GM19023 (cell line): ENCODE data around the gene OAT.

Experiments used
- ATAC-seq: cut with Tn5 transposase; IDR thresholded peaks from one replicate; pipeline ENCODE4 v1.9.1; 2021; ENCODE audit warnings: mild to moderate bottlenecking, moderate library complexity; ENCODE audit not compliant: unreplicated experiment

The OAT gene

GRCh38 chr10:124356701-124357560, 61.8 kb downstream of the OAT start:
- ATAC-seq: no peak

- peak; percentile 83 for ATAC-seq
Observed at GRCh38 chr10:124354411-124355382, 64.0 kb downstream of the OAT start.

- ATAC-seq: no peak
Observed at GRCh38 chr10:124353896-124354295, 64.8 kb downstream of the OAT start.

- ATAC-seq: no peak
Observed at GRCh38 chr10:124353091-124353815, 65.5 kb downstream of the OAT start.

- no peak for ATAC-seq
Observed at GRCh38 chr10:124351481-124352220, 67.1 kb downstream of the OAT start.

DNA sequence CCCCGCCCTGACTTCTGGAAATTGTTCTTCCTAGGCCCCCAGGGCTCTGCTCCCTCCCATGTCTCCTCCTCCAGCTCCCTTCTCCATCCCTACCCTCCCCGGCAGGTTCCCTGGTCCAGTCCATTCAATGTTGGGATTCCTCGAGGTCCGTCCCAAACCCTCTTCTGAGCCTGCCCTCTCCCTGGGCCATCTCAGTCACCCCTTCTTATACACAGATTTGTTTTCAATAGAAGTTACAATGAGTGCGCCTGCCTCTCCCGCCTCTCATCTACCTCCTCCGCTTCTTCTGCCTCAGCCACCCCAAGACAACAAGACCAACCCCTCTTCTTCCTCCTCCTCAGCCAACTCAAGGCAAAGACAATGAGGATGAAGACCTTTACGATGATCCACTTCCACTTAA, 67.9 kb downstream of the OAT start:
- no peak for ATAC-seq

DNA sequence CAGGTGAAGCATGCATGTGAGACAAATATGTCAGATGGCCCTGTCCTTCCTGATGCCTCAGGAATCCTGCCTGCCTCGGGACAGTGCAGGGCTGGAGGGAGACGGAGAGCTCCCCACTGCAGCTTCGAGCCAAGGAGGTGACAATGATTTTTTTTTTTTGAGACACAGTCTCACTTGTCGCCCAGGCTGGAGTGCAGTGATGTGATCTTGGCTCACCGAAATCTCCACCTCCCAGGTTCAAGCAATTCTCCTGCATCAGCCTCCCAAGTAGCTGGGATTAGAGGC, 68.8 kb downstream of the OAT start:
- ATAC-seq: no peak

GRCh38 chr10:124349231-124349995, 69.3 kb downstream of the OAT start:
- ATAC-seq: no peak

DNA sequence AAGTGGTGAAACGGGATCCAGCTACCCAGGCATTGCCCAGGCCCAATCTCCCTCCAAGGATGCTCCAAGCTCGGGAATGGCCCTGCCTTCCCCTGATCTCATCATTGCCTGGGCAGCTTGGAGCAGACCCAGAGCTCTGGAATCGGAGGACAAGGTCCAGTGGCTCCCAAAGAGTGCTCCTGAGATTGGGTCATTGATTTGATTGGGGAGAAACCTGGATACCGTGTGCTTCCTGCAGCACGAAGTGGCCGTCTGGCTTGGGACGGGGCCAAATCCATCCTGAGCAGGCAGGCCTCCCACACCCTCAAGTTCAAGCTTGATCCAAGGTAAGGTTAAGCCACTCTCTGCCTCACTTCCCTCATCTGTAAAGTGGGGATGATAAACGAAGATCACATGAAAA, 69.9 kb downstream of the OAT start:
- no peak for ATAC-seq

- no peak for ATAC-seq
Observed at GRCh38 chr10:124347956-124348355, 70.8 kb downstream of the OAT start.
